ENCODE measurements around the gene PNPLA5.
"Not testable (repeated sequence)": the region's sequence is repeated elsewhere in the genome, so short reads cannot be mapped to it uniquely, and the experiment has no call there.

PNPLA5 gene

GRCh38 chr22:43869799-43870198 lies 22.0 kb downstream of the PNPLA5 start:
- H3K4me3 ChIP-seq (ENCODE audit: low read depth, low read length), result no peak overlapping the region
- TF ChIP-seq CTCF (IDR thresholded peaks at IDR 0.05; ENCODE audit: borderline replicate concordance, insufficient read depth, low read depth, low read length), result no peak

GRCh38 chr22:43869001-43869400 lies 22.8 kb downstream of the PNPLA5 start:
- not testable (repeated sequence) for H3K4me3 ChIP-seq (ENCODE audit: low read depth, low read length)

- H3K4me3 ChIP-seq (ENCODE audit: low read depth, low read length), result no peak overlapping the region
Measured at GRCh38 chr22:43867839-43868635, 23.8 kb downstream of the PNPLA5 start.

GRCh38 chr22:43862882-43863202 lies 29.0 kb downstream of the PNPLA5 start:
- no peak for TF ChIP-seq CTCF (IDR thresholded peaks at IDR 0.05; ENCODE audit: borderline replicate concordance, insufficient read depth, low read depth, low read length)
- H3K4me3 ChIP-seq (ENCODE audit: low read depth, low read length), result no peak overlapping the region

More at GRCh38 chr22:43867839-43868635, 23.8 kb downstream of the PNPLA5 start:
- no peak for TF ChIP-seq CTCF (IDR thresholded peaks at IDR 0.05; ENCODE audit: borderline replicate concordance, insufficient read depth, low read depth, low read length)

GRCh38 chr22:43862074-43862881 lies 29.5 kb downstream of the PNPLA5 start, which contains the start of gene SULT4A1:
Gene SULT4A1, minus strand, starts transcription at chr22:43862513. Its CDS starts 131 bp downstream, at chr22:43862382.
- H3K4me3 ChIP-seq (ENCODE audit: low read depth, low read length), result no peak within 1 kb of the TSS
- TF ChIP-seq CTCF (IDR thresholded peaks at IDR 0.05; ENCODE audit: borderline replicate concordance, insufficient read depth, low read depth, low read length), result no peak

GRCh38 chr22:43861529-43861928 lies 30.3 kb downstream of the PNPLA5 start:
- TF ChIP-seq CTCF (IDR thresholded peaks at IDR 0.05; ENCODE audit: borderline replicate concordance, insufficient read depth, low read depth, low read length), result no peak
- no peak overlapping the region for H3K4me3 ChIP-seq (ENCODE audit: low read depth, low read length)

GRCh38 chr22:43860831-43861230 lies 31.0 kb downstream of the PNPLA5 start:
- H3K4me3 ChIP-seq (ENCODE audit: low read depth, low read length), result no peak overlapping the region
- TF ChIP-seq CTCF (IDR thresholded peaks at IDR 0.05; ENCODE audit: borderline replicate concordance, insufficient read depth, low read depth, low read length), result no peak

Measured in GM12875 (cell line).